GM13976 (cell line): ENCODE data around the gene HMX1.

Experiments
- DNase-seq: peaks from one replicate; pipeline ENCODE4 v3.0.0; 2012; ENCODE audit warnings: low spot score
- CTCF ChIP-seq: IDR thresholded peaks from 2 replicates; pipeline ENCODE4 v1.5.1; 2012; ENCODE audit warnings: borderline replicate concordance, mild to moderate bottlenecking; ENCODE audit not compliant: insufficient read depth; ENCODE audit errors: extremely low read depth, missing control alignments, control extremely low read depth
- in situ Hi-C: fragments of 300-500 bp; cut with MboI; formaldehyde crosslinking; loops from one replicate; pipeline ENCODE4 v1.12.0; 2022; ENCODE audit warnings: low sequenced_read_pairs, mixed read lengths, inconsistent platforms; ENCODE audit not compliant: unreplicated experiment

HMX1 gene

DNA sequence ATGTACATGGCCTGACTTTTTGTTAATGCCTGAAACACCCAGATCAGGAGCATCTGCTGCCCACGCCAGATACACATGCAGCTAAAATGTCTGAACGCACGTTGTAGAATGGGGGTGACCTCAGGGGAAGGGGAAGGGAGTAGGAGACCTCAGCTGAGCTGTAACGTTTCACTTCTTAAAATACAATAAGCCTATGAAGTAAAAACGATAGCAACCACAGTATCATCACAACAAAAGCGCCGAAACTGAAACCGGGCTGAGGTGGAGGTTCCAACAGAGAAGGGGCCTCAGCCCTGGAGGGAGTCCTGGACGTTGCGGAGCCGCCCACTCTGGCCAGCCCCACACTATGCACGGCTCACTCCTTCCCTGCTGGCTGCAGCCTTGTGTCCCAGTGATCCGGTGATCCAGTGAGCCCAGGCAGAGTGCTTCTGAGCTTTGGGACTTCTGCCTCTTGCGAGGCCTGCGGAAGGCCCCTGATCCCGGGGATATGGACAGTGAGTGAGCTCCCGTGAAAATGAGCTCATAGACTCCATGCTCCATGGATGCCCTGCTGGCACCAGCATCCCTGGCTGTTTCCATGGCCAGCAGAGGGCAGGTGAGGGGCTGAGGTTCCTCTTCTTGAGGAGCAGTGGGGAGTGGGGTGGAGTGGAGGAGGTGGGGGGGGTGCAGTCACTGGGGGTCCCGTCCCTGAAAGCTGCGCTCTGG is 52.0 kb downstream of the HMX1 start:
- TF ChIP-seq CTCF: no peak
- in situ Hi-C loops: no loop called here

DNA sequence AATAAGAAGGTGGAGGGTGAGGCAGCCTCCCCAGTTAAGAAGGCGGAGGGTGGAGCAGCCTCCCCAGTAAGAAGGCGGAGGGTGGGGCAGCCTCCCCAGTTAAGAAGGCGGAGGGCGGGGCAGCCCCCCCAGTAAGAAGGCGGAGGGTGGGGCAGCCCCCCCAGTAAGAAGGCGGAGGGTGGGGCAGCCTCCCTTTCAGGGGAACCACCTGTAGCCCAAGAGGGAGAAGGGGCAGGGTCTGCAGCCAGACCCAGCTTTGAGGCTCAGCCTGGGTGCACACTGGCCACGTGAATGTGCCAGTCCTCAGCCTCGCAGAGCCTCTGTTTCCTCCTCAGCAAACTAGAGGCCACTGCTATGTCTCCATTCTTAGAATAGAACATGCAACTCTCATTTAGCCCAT is 52.6 kb downstream of the HMX1 start:
- DNase-seq: no peak
- no peak for TF ChIP-seq CTCF
- in situ Hi-C loops: no loop called here

More for the DNA sequence above, 52.0 kb downstream of the HMX1 start:
- DNase-seq: peak; percentile 20

GRCh38 chr4:8818063-8818881 is 53.4 kb downstream of the HMX1 start:
- DNase-seq: no peak
- in situ Hi-C loops: no loop called here
- TF ChIP-seq CTCF: no peak

- in situ Hi-C loops: no loop called here
- DNase-seq: no peak
- TF ChIP-seq CTCF: no peak
Observed at GRCh38 chr4:8817813-8818062, 53.9 kb downstream of the HMX1 start.

DNA sequence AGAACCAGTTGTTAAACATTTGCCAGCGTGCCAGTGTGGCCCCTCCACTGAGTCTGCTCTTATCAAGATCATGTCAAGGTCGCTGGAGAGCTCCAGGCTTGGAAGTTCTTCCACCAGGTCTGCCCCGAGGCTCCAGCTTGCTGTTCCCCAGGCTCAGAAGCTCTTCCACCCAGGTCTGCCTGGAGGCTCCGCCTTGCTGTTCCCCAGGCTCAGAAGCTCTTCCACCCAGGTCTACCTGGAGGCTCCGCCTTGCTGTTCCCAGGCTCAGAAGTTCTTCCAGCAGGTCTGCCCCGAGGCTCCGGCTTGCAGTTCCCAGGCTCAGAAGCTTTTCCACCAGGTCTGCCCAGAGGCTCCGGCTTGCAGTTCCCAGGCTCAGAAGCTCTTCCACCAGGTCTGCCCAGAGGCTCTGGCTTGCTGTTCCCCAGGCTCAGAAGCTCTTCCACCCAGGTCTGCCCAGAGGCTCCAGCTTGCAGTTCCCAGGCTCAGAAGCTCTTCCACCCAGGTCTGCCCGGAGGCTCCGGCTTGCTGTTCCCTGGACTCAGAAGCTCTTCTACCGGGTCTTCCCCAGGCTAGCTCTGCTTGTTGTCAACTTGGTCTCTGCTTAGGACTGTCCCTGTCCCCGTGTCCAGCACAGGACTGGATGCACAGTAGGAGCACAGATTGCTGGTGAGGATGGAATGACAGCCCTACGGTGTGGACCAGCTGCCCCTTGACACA is 54.4 kb downstream of the HMX1 start:
- TF ChIP-seq CTCF: no peak
- in situ Hi-C loops: no loop called here
- DNase-seq: no peak
